Urothelium cell line (cell line): ENCODE results near the gene APBA2.
"Not testable (repeated sequence)": the region's sequence is repeated elsewhere in the genome, so short reads cannot be mapped to it uniquely, and the experiment has no call there.

ENCODE experiments used
- DNase-seq: peaks from one replicate; pipeline ENCODE4 v3.0.0; 2011; ENCODE audit warnings: low spot score, mixed read lengths
- FAIRE-seq: peaks from 2 replicates; lab custom pipeline; 2011; peaks lifted over from hg19 to GRCh38; lab: Jason Lieb, UNC

APBA2 gene

GRCh38 chr15:28885630-28886430 is at the start of gene APBA2:
TSS of gene APBA2 (plus strand) at chr15:28885974. CDS start at chr15:29053885, 167,911 bp downstream.
- FAIRE-seq: no peak
- peak; percentile 44 for DNase-seq

GRCh38 chr15:28840285-28840684 is 45.5 kb upstream of the APBA2 start:
- not testable (repeated sequence) for FAIRE-seq, DNase-seq

- not testable (repeated sequence) for DNase-seq, FAIRE-seq
Measured at GRCh38 chr15:28842210-28842609, 43.6 kb upstream of the APBA2 start.

- FAIRE-seq, DNase-seq: not testable (repeated sequence)
Measured at GRCh38 chr15:28843520-28843919, 42.3 kb upstream of the APBA2 start.

GRCh38 chr15:28844147-28844546 is 41.6 kb upstream of the APBA2 start:
- FAIRE-seq, DNase-seq: not testable (repeated sequence)

- DNase-seq, FAIRE-seq: not testable (repeated sequence)
Measured at GRCh38 chr15:28847247-28847646, 38.5 kb upstream of the APBA2 start.

GRCh38 chr15:28847959-28848358 is 37.8 kb upstream of the APBA2 start:
- not testable (repeated sequence) for DNase-seq, FAIRE-seq

- DNase-seq, FAIRE-seq: not testable (repeated sequence)
Measured at GRCh38 chr15:28848521-28848920, 37.3 kb upstream of the APBA2 start, which contains the start of gene GOLGA6L7. TSS of gene GOLGA6L7 (minus strand) at chr15:28848644. CDS start at chr15:28848549, 95 bp downstream.

- FAIRE-seq, DNase-seq: not testable (repeated sequence)
Measured at GRCh38 chr15:28849271-28849670, 36.5 kb upstream of the APBA2 start.

GRCh38 chr15:28849766-28850165 is 36.0 kb upstream of the APBA2 start:
- FAIRE-seq: not testable (repeated sequence)

GRCh38 chr15:28853654-28854053 is 32.1 kb upstream of the APBA2 start:
- not testable (repeated sequence) for DNase-seq, FAIRE-seq

More at GRCh38 chr15:28849766-28850165, 36.0 kb upstream of the APBA2 start:
- DNase-seq: not testable (repeated sequence)

- not testable (repeated sequence) for FAIRE-seq, DNase-seq
Measured at GRCh38 chr15:28854578-28854977, 31.2 kb upstream of the APBA2 start.

GRCh38 chr15:28861031-28861534 is 24.7 kb upstream of the APBA2 start:
- FAIRE-seq (no peak), DNase-seq (no peak)

- not testable (repeated sequence) for DNase-seq, FAIRE-seq
Measured at GRCh38 chr15:28861589-28862293, 24.0 kb upstream of the APBA2 start.

- FAIRE-seq (no peak), DNase-seq (no peak)
Measured at GRCh38 chr15:28868744-28869345, 16.9 kb upstream of the APBA2 start.

- DNase-seq: no peak
- FAIRE-seq: no peak
Measured at GRCh38 chr15:28871168-28871567, 14.6 kb upstream of the APBA2 start.

- DNase-seq (no peak), FAIRE-seq (no peak)
Measured at GRCh38 chr15:28873006-28873405, 12.8 kb upstream of the APBA2 start.

- DNase-seq (no peak), FAIRE-seq (no peak)
Measured at GRCh38 chr15:28873585-28874190, 12.1 kb upstream of the APBA2 start.

- DNase-seq: no peak
- FAIRE-seq: no peak
Measured at GRCh38 chr15:28875461-28876000, 10.2 kb upstream of the APBA2 start.
